ENCODE data around the gene ZNF74.
"Not testable (repeated sequence)": the region's sequence is repeated elsewhere in the genome, so short reads cannot be mapped to it uniquely, and the experiment has no call there.

Gene ZNF74

GRCh38 chr22:20376983-20377382 lies 17.0 kb upstream of the ZNF74 start:
- not testable (repeated sequence) for DNase-seq

- DNase-seq: no peak
Measured at GRCh38 chr22:20378110-20378509, 15.8 kb upstream of the ZNF74 start.

- not testable (repeated sequence) for DNase-seq
Measured at GRCh38 chr22:20378684-20379083, 15.3 kb upstream of the ZNF74 start.

GRCh38 chr22:20380486-20380885 lies 13.5 kb upstream of the ZNF74 start:
- no peak for DNase-seq

- no peak for DNase-seq
Measured at GRCh38 chr22:20383538-20383937, 10.4 kb upstream of the ZNF74 start.

GRCh38 chr22:20384171-20384570 lies 9.8 kb upstream of the ZNF74 start:
- DNase-seq: no peak

- no peak for DNase-seq
Measured at GRCh38 chr22:20384865-20385264, 9.1 kb upstream of the ZNF74 start.

- DNase-seq: no peak
Measured at GRCh38 chr22:20386336-20386735, 7.6 kb upstream of the ZNF74 start.

- no peak for DNase-seq
Measured at GRCh38 chr22:20386972-20387371, 7.0 kb upstream of the ZNF74 start.

GRCh38 chr22:20388200-20388599 lies 5.8 kb upstream of the ZNF74 start:
- DNase-seq: no peak

GRCh38 chr22:20389288-20389687 lies 4.7 kb upstream of the ZNF74 start:
- DNase-seq: no peak

- no peak for DNase-seq
Measured at GRCh38 chr22:20390394-20390907, 3.5 kb upstream of the ZNF74 start.

GRCh38 chr22:20391222-20391621 lies 2.7 kb upstream of the ZNF74 start:
- no peak for DNase-seq

- DNase-seq: not testable (repeated sequence)
Measured at GRCh38 chr22:20392365-20392881, 1.5 kb upstream of the ZNF74 start.

GRCh38 chr22:20392983-20393704 lies 807 bp upstream of the ZNF74 start:
- DNase-seq: no peak

- DNase-seq: no peak
Measured at GRCh38 chr22:20395181-20395906, 1.4 kb downstream of the ZNF74 start.

- DNase-seq: no peak
Measured at GRCh38 chr22:20395907-20396287, 1.9 kb downstream of the ZNF74 start.

GRCh38 chr22:20396639-20397038 lies 2.7 kb downstream of the ZNF74 start:
- DNase-seq: no peak

GRCh38 chr22:20397498-20397897 lies 3.5 kb downstream of the ZNF74 start:
- no peak for DNase-seq

- DNase-seq: no peak
Measured at GRCh38 chr22:20398420-20398819, 4.5 kb downstream of the ZNF74 start.

GRCh38 chr22:20399866-20400605 lies 6.1 kb downstream of the ZNF74 start:
- no peak for DNase-seq

GRCh38 chr22:20400606-20401375 lies 6.8 kb downstream of the ZNF74 start:
- DNase-seq: no peak

Measured in DMS 273 treated with DMSO at 0.1 percent for 48 hours (cell line).